ENCODE data around the gene FRMD4A.
"Not testable (repeated sequence)": the region's sequence is repeated elsewhere in the genome, so short reads cannot be mapped to it uniquely, and the experiment has no call there.

Gene FRMD4A

DNA sequence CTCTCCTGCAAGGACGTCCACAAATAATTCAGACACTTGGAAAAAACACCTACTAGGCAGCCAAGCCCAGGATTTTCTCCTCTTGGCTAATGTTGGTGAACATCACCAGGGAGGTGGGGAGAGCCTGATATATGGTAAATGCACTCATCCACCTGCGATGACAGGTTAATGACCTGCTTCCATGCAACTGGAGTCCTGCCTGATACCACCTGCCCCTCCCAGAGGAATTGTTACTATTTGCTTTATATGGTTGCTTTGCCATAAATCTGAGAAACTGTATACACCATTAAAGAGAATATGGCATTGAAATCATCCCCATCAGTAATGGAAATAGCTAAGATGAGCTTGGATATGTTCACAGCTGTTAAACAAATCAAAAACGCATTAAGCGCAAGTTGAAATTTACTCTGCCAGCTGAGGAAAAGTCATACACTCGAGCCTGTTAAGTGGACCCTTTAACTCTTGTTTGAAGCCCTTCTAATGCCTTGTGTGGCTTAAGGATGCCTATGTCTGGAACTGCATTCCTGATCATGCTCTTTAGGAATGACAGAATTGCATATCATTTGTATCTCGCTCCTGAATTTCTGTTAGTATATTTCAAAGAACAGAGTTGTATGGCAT is 535.6 kb downstream of the FRMD4A start:
- H3K27ac ChIP-seq (ENCODE audit: low read depth, low read length) = no peak overlapping the region
- no peaks in the 10 kb centered on the region for H3K36me3 ChIP-seq (ENCODE audit: control insufficient read depth, insufficient read depth, low read length)
- H3K9ac ChIP-seq (ENCODE audit: low read length) = no peak overlapping the region
- H3K27me3 ChIP-seq (ENCODE audit: control insufficient read depth, insufficient read depth, low read length) = no peaks in the 10 kb centered on the region
- H3K4me3 ChIP-seq (ENCODE audit: low read length) = no peak overlapping the region
- H3K4me1 ChIP-seq (ENCODE audit: control insufficient read depth, insufficient read depth, low read length) = no peaks in the 10 kb centered on the region

GRCh38 chr10:13792006-13792405 is 538.7 kb downstream of the FRMD4A start:
- Histone ChIP-seq H3K36me3 (ENCODE audit: control insufficient read depth, insufficient read depth, low read length) (no peaks in the 10 kb centered on the region), H3K27ac (ENCODE audit: low read depth, low read length) (no peak overlapping the region), H3K4me3 (ENCODE audit: low read length) (no peak overlapping the region), H3K27me3 (ENCODE audit: control insufficient read depth, insufficient read depth, low read length) (no peaks in the 10 kb centered on the region), H3K4me1 (ENCODE audit: control insufficient read depth, insufficient read depth, low read length) (peaks cover 12% of the 10 kb centered on the region), H3K9ac (ENCODE audit: low read length) (no peak overlapping the region)

- no peak overlapping the region for H3K4me3 ChIP-seq (ENCODE audit: low read length)
- no peak overlapping the region for H3K9ac ChIP-seq (ENCODE audit: low read length)
- peaks cover 12% of the 10 kb centered on the region for H3K4me1 ChIP-seq (ENCODE audit: control insufficient read depth, insufficient read depth, low read length)
- H3K27me3 ChIP-seq (ENCODE audit: control insufficient read depth, insufficient read depth, low read length) = no peaks in the 10 kb centered on the region
- H3K27ac ChIP-seq (ENCODE audit: low read depth, low read length) = no peak overlapping the region
- H3K36me3 ChIP-seq (ENCODE audit: control insufficient read depth, insufficient read depth, low read length) = no peaks in the 10 kb centered on the region
Observed at GRCh38 chr10:13791483-13791882, 539.2 kb downstream of the FRMD4A start.

- no peaks in the 10 kb centered on the region for H3K36me3 ChIP-seq (ENCODE audit: control insufficient read depth, insufficient read depth, low read length)
- H3K9ac ChIP-seq (ENCODE audit: low read length) = no peak overlapping the region
- H3K4me3 ChIP-seq (ENCODE audit: low read length) = no peak overlapping the region
- H3K27ac ChIP-seq (ENCODE audit: low read depth, low read length) = no peak overlapping the region
- no peaks in the 10 kb centered on the region for H3K27me3 ChIP-seq (ENCODE audit: control insufficient read depth, insufficient read depth, low read length)
- H3K4me1 ChIP-seq (ENCODE audit: control insufficient read depth, insufficient read depth, low read length) = peaks cover 12% of the 10 kb centered on the region
Observed at GRCh38 chr10:13790196-13790595, 540.5 kb downstream of the FRMD4A start.

- Histone ChIP-seq H3K27ac (ENCODE audit: low read depth, low read length) (no peak overlapping the region), H3K4me3 (ENCODE audit: low read length) (no peak overlapping the region), H3K9ac (ENCODE audit: low read length) (no peak overlapping the region), H3K27me3 (ENCODE audit: control insufficient read depth, insufficient read depth, low read length) (no peaks in the 10 kb centered on the region), H3K4me1 (ENCODE audit: control insufficient read depth, insufficient read depth, low read length) (peaks cover 12% of the 10 kb centered on the region), H3K36me3 (ENCODE audit: control insufficient read depth, insufficient read depth, low read length) (no peaks in the 10 kb centered on the region)
Observed at GRCh38 chr10:13789448-13789829, 541.3 kb downstream of the FRMD4A start.

DNA sequence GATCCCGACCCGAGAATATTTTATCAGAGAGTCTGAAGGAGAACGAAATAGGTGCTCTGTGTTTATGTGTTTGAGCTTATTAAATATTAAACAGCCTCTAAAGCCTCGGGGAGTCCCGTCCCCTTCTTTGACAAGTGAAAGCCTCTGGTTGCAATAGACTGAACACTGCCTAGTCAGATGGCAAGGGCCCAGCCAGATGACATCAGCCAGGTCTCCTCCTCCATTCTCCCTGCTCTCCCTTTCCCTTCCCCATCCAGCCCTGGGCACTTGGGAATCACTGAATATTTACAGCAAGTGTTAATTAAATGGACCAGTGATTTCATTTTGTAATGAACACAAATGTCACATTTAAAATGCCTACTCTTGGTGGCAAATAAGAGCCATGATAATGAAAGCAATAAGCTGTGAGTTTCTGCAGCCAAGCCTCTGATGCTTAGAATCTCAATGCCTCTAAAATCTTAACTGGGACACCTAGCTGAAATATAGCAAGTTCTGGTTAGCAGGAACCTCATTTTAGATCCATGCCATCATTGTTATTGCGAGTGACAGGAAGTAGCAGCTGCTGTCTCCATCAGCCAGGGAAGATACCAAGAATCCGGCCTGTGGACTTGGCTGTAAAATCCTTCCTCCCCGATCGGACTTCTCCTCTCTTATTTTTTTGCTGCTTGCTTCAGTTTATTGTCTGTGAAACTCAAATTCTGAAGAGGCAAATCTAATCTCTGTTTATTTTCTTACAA is 541.8 kb downstream of the FRMD4A start:
- H3K36me3 ChIP-seq (ENCODE audit: control insufficient read depth, insufficient read depth, low read length) = no peaks in the 10 kb centered on the region
- no peak overlapping the region for H3K4me3 ChIP-seq (ENCODE audit: low read length)
- H3K4me1 ChIP-seq (ENCODE audit: control insufficient read depth, insufficient read depth, low read length) = peaks cover 12% of the 10 kb centered on the region
- H3K9ac ChIP-seq (ENCODE audit: low read length) = no peak overlapping the region
- H3K27me3 ChIP-seq (ENCODE audit: control insufficient read depth, insufficient read depth, low read length) = no peaks in the 10 kb centered on the region
- H3K27ac ChIP-seq (ENCODE audit: low read depth, low read length) = peak overlapping the region; percentile 51

- peak overlapping the region; percentile 51 for H3K27ac ChIP-seq (ENCODE audit: low read depth, low read length)
- peaks cover 12% of the 10 kb centered on the region for H3K4me1 ChIP-seq (ENCODE audit: control insufficient read depth, insufficient read depth, low read length)
- H3K36me3 ChIP-seq (ENCODE audit: control insufficient read depth, insufficient read depth, low read length) = no peaks in the 10 kb centered on the region
- no peak overlapping the region for H3K4me3 ChIP-seq (ENCODE audit: low read length)
- H3K9ac ChIP-seq (ENCODE audit: low read length) = no peak overlapping the region
- no peaks in the 10 kb centered on the region for H3K27me3 ChIP-seq (ENCODE audit: control insufficient read depth, insufficient read depth, low read length)
Observed at GRCh38 chr10:13788320-13788600, 542.5 kb downstream of the FRMD4A start.

GRCh38 chr10:13787015-13787421 is 543.7 kb downstream of the FRMD4A start:
- Histone ChIP-seq H3K4me3 (ENCODE audit: low read length) (no peak overlapping the region), H3K4me1 (ENCODE audit: control insufficient read depth, insufficient read depth, low read length) (peaks cover 12% of the 10 kb centered on the region), H3K27ac (ENCODE audit: low read depth, low read length) (no peak overlapping the region), H3K27me3 (ENCODE audit: control insufficient read depth, insufficient read depth, low read length) (no peaks in the 10 kb centered on the region), H3K36me3 (ENCODE audit: control insufficient read depth, insufficient read depth, low read length) (no peaks in the 10 kb centered on the region), H3K9ac (ENCODE audit: low read length) (no peak overlapping the region)

GRCh38 chr10:13784067-13784466 is 546.7 kb downstream of the FRMD4A start:
- Histone ChIP-seq H3K27me3 (ENCODE audit: control insufficient read depth, insufficient read depth, low read length) (no peaks in the 10 kb centered on the region), H3K27ac (ENCODE audit: low read depth, low read length) (no peak overlapping the region), H3K4me3 (ENCODE audit: low read length) (no peak overlapping the region), H3K36me3 (ENCODE audit: control insufficient read depth, insufficient read depth, low read length) (no peaks in the 10 kb centered on the region), H3K9ac (ENCODE audit: low read length) (no peak overlapping the region), H3K4me1 (ENCODE audit: control insufficient read depth, insufficient read depth, low read length) (peaks cover 9% of the 10 kb centered on the region)

GRCh38 chr10:13779748-13780147 is 551.0 kb downstream of the FRMD4A start:
- no peaks in the 10 kb centered on the region for H3K36me3 ChIP-seq (ENCODE audit: control insufficient read depth, insufficient read depth, low read length)
- H3K4me3 ChIP-seq (ENCODE audit: low read length) = no peak overlapping the region
- no peaks in the 10 kb centered on the region for H3K4me1 ChIP-seq (ENCODE audit: control insufficient read depth, insufficient read depth, low read length)
- H3K27ac ChIP-seq (ENCODE audit: low read depth, low read length) = no peak overlapping the region
- no peaks in the 10 kb centered on the region for H3K27me3 ChIP-seq (ENCODE audit: control insufficient read depth, insufficient read depth, low read length)
- H3K9ac ChIP-seq (ENCODE audit: low read length) = no peak overlapping the region

DNA sequence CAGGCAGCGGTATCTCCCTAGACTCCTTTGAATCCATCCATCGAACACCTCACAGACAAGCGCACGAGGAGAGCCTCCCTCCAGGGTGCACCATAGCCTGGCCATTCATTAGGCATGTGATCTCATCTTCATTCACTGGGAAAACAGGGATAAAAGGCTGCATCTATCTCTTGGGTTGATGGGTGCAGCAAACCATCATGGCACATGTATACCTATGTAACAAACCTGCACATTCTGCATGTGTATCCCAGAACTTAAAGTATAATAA is 552.1 kb downstream of the FRMD4A start:
- H3K27me3 ChIP-seq (ENCODE audit: control insufficient read depth, insufficient read depth, low read length); H3K4me1 ChIP-seq (ENCODE audit: control insufficient read depth, insufficient read depth, low read length); H3K4me3 ChIP-seq (ENCODE audit: low read length); H3K27ac ChIP-seq (ENCODE audit: low read depth, low read length); H3K9ac ChIP-seq (ENCODE audit: low read length); H3K36me3 ChIP-seq (ENCODE audit: control insufficient read depth, insufficient read depth, low read length): not testable (repeated sequence)

GRCh38 chr10:13776861-13777311 is 553.8 kb downstream of the FRMD4A start:
- Histone ChIP-seq H3K4me1 (ENCODE audit: control insufficient read depth, insufficient read depth, low read length) (no peaks in the 10 kb centered on the region), H3K4me3 (ENCODE audit: low read length) (no peak overlapping the region), H3K27me3 (ENCODE audit: control insufficient read depth, insufficient read depth, low read length) (no peaks in the 10 kb centered on the region), H3K27ac (ENCODE audit: low read depth, low read length) (no peak overlapping the region), H3K9ac (ENCODE audit: low read length) (no peak overlapping the region), H3K36me3 (ENCODE audit: control insufficient read depth, insufficient read depth, low read length) (no peaks in the 10 kb centered on the region)
